Right lobe of liver (tissue), 4 donors: Measurements from ENCODE around the gene REXO1.

Experiments
- CTCF ChIP-seq, 4 donors: fragments of 200-600 bp in 3 of 4; fragments of 450-650 bp in 1 of 4; IDR thresholded peaks; one replicate each; pipeline versions ENCODE4 v1.5.1 to v1.8.0; 2016 to 2022; ENCODE audit warnings: antibody characterized with exemption in 4 of 4, mild to moderate bottlenecking in 2 of 4
- POLR2A ChIP-seq: fragments of 450-650 bp; IDR thresholded peaks from one replicate; pipeline ENCODE4 v1.6.1; 2017; ENCODE audit warnings: antibody characterized with exemption, mild to moderate bottlenecking
- donor health status: DM: no; HTN: no; CAD: no.
- donor health status: DM: no; HTN: no; CAD: no.
- donor health status: DM: no; HTN: yes; CAD: no.

GRCh38 chr19:1816530-1817298, 31.6 kb downstream of the REXO1 start:
- TF ChIP-seq CTCF (IDR thresholded peaks at IDR 0.05) (no peak), POLR2A (no peak)
